T follicular helper cell (primary cell): Measurements from ENCODE around the gene UBXN4.
"Not testable (repeated sequence)": the region's sequence is repeated elsewhere in the genome, so short reads cannot be mapped to it uniquely, and the experiment has no call there.

ENCODE experiments used
- DNase-seq: peaks from one replicate; pipeline ENCODE4 v3.0.0-alpha.2; 2020; ENCODE audit warnings: low read depth

The UBXN4 gene

DNA sequence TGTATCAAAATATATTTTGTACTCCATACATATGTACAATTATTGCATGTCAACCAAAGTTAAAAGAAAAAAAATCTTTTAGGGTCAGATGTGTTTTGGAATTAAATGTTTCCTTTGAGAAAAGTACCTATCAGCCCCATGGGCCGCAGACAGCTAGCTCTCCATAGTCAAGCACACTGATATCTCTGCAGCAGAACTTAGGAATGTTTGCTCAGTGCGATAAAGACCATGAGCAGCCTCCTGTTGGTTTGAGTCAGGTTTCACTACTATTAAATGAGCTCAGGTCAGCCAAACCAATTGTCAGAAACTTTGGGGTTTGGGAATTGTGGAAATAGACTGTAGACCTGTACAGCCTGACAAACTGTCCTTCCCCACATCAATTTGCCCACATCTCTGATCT, 61.6 kb downstream of the UBXN4 start:
- DNase-seq, result no peak

DNA sequence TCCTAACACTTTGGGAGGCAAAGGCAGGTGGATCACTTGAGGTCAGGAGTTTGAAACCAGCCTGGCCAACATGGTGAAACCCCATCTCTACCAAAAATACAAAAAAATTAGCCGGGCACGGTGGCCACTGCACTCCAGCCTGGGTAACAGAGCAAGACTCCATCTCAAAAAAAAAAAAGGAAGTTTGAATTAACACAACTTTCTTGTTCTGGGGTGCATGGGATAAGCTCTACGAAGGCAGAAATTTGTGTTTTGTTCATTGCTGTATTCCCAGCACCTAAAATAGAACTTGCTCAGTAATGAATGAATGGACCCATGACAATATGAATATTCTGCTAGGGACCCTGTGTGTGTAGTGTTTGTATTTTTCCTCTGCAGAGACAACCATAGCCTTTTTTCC, 66.2 kb downstream of the UBXN4 start:
- DNase-seq, result not testable (repeated sequence)

DNA sequence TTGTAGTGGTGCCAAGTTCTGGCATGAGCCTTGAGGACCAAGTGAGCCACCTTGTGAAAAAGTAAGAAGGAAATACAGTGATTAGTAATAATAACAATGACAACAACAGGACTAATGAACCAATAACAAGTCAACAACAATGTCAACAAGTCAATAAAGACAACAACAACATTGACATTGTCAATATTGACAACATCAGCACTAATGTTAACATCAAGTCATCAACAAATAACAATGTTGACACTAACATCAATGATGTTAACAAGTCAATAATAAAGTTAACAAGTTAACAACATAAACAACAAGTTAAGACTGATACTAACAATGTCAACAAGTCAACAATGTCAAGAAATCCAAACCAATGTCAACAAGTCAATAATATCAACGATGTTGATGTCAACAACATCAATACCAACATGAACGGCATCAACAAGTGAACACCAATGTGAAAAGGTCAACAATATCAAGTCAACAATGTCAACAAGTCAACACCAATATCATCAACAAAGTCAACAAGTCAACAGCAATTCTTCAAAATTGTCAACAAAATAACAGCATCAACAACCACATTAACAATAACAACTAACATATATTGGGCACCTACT, 71.4 kb downstream of the UBXN4 start:
- DNase-seq, result no peak

DNA sequence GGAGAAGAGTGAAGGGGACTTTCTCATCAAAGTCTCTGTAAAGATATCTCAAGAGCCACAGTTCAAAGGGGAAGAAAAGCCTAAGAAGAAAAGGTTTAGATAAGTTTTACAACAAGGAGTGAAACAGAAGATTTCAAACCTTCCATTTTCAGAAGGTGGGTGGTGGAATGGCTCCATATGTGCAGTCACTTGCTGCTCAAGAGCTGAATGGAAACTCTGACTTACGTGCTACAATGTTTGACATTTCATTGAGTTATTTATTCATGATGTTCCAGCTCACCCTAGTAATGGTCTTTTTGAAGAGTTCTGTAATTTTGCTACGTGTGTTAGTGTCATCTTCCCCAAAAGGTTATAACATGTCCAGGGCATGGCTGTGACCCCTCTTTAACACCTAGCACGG, 73.6 kb downstream of the UBXN4 start:
- DNase-seq, result no peak

DNA sequence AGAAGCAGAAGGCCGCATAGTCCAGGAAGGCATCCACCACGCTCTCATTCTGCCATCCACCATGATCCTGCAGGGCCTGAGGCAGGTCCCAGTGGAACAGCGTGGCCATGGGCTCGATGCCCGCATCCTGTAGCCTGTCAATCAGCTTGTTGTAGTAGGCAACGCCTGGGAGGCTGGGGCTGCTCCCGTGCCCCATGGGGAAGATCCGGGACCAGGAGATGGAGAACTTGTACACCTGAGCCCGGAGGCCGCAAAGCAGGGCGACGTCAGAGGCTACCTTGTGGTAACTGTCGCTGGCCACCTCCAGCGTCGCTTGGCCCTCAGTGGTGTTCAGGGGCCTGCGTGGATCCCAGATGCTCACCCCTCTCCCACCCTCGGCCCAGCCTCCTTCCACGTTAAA, 75.8 kb downstream of the UBXN4 start:
- DNase-seq, result no peak

DNA sequence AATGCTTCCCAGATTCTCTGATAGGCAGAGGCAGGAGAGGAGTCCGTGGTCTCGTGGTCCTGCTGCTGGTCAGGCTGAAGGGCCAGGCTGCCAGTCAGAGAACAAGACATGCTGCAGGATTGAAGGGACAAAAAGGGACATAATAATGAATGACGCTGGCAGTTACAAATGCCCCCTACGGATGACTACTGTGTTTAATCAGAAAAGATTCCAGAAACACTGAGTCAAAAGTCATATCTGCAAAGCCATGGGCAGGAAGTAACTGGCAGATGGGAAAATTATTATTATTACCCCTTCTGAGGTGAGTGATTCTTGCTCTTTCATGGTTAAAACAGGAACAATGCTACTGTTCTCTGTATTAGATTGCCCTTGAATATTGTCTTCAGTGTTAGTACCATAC, 76.3 kb downstream of the UBXN4 start:
- DNase-seq, result no peak

DNA sequence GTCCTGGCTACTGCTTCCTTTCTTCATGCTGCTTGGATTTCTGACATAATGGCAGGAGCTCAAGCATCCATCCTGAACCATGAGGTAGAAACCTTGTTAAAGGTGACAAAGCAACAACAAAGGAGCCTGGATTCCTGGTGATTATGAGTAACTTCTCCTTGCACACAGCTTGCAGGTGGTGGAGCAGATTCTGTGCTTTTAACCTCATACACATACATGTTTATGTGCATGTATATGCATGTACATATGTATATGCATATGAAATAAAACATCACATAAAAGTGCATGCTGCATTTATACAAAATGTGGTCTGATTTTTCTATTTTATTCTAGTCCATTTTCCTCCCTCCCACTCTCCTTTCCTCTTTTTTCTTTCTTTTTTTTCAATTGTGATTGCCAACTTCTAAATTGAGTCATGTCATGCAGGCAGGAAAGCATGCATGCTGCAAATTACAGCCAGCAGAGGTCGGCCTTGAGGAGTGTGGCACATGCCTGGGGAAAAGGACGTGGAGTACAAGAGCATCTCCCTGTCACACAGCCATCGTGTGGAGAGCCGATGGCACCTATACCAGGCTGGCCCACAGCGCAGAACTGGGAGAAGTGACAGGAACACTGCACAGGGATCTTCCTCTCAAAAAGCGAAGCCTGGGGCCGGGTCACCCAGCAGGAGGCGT, 77.4 kb downstream of the UBXN4 start:
- DNase-seq, result no peak

DNA sequence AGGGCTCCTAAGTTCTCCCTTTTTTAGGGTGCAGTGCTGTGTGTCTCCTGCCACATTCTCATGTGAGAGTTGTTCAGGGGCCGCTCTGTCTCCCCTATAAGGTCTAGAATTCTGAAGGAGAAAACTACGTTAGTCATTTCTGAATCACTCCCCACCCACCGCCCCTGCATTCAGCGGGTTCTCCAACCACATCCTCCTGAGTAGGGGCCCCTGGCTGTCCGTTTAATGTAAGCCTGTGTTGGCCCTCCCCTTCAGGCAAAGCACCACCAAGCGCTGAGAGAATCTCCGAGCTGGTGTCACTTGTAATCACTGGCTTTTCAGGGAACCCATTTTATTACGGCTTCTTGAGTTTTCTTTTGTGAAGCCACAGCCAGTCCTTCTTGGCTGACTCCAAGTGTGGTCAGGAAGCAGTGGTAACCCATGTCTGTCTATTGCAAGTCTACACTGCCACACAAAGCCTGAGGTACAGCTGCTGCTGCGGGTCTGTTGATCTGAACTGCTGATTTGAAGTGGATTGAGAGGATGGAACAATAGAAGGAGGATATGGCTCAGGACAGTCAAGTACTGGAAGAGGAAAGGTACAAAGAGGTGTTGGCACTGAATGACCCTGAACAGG, 78.5 kb downstream of the UBXN4 start:
- DNase-seq, result no peak

DNA sequence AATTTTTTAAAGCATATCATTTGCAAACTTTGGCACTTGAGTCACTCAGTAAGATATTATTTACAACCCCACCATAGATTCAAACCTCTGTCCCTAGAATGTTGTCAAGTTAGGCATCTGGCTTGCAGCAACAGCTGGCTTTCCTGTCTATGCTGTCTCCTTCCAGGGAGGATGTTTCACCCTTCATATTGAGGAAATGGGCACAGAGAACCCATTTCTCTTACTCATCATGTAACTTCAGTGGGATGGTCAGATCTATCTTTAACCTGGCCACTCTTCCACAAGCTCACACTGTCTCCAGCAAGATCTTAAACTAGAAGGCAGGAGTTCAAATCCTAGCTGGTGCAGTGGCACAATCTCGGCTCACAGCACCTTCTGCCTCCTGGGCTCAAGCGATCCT, 79.5 kb downstream of the UBXN4 start:
- DNase-seq, result no peak

DNA sequence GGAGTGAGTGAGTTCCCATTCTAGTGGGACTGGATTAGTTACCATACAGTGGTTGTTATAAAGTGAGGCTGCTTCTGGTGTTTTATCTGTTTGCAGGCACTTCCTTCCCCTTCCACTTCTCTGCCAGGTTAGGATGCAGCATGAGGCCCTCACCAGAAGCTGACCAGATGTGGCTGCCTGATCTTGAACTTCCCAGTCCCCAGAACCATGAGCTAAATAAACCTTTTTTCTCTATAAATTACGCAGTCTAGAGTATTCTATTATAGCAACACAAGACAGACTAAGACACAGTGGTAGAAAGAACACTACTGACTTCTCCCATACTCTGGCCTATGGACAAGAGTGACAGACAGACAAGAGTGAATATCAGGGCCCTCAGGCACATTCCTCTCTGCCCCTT, 81.2 kb downstream of the UBXN4 start:
- no peak for DNase-seq

DNA sequence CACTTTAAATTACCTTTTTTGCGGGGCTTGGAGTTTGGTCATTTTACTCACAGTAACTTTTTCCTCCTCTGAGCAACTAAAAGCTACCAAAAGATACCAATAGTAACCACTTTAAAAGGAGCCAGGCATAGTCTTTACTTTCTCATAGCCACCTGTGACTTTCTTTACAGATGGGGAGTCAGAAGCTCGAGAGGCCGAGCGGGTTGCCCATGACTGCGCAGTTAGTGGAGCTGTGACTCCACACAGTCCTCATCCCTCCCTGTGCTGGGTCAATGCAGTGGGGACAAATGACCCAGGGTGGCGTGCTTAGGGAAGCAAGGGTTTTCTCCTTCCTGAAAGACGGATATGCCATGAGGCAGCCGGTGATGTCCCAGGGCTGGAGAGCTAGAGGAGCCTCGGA, 83.5 kb downstream of the UBXN4 start:
- no peak for DNase-seq

DNA sequence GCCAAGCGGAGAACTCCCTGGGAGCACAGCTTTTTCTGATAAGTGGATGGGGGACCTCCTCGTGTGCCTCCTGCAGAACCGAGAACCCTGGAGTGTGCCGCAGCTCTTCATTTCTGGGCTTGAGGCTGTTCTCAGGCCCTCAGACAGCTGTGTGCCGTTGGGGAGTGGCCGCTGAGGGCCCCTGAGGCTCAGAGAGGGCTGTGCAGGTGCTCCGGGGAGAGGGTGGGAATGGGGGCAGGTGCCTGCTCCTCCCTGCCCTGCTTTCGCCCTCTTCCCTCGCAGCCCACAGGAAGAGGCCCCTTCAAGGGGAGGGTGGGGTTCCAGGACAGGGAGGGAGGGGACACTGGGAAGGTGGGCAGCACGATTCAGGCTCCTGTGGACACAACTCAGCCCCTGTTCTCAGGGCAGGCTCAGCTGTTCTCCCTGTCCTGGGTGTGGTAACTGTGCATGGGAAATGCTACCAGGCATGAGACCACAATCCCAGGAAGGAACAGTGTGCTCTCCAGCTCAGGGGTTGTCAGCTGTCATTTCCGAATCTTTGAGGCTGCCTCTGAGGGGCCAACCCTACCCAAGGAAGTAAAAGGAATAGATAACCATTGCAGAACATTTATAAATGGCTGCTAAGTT, 84.0 kb downstream of the UBXN4 start:
- DNase-seq, result no peak

DNA sequence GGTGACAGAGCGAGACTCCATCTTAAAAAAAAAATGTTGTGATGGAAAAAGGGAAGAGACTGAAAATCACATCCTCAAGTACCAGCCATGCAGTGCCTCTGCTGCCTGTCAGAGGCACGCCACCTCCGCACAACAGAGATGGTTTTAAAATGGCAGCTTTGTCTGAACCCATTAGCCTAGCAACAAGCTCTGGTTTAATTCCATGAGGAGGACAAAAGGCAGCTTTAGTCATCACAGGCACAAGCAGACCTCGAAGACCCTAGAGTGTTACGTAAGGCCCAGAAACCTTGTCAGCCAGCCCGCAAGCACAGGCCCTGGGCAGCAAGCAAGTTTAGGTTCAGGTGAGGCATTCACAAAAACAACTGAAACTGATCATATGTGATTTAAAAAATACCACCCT, 84.9 kb downstream of the UBXN4 start:
- no peak for DNase-seq

DNA sequence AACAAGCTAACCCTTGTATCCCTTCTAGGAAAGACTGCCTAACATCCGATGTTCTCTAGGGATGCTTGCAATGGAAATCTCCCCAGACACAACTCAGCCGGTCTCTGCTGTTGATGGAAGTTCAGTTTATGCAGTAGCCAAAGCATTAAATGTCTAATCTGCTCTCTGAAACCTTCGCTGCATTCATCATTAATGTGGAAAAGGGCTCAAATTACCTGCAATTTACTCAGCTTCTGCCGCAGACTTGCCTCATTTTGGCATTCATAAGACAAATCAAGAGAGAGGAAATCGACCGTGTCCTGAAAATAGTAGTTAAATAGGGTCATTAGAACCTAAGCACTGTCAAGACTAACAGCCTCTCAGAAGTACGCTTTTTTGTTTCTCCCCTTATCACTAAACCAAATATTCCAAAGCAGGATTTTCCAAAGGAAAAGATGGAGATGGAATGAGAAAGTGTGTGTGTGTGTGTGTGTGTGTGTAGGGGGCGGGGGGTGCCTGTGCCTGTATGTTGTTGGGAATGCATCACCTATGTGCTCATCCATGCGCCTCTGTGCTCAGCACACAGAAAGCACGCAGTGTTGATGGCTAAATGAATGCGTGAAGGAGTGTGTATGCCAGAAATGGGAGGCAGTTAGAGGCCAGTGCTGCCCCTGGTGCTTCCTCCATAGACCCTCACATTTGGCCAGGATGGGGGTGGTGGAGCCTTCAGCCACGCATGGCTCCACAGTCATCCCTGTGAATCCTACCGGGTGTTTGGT, 87.9 kb downstream of the UBXN4 start:
- no peak for DNase-seq

DNA sequence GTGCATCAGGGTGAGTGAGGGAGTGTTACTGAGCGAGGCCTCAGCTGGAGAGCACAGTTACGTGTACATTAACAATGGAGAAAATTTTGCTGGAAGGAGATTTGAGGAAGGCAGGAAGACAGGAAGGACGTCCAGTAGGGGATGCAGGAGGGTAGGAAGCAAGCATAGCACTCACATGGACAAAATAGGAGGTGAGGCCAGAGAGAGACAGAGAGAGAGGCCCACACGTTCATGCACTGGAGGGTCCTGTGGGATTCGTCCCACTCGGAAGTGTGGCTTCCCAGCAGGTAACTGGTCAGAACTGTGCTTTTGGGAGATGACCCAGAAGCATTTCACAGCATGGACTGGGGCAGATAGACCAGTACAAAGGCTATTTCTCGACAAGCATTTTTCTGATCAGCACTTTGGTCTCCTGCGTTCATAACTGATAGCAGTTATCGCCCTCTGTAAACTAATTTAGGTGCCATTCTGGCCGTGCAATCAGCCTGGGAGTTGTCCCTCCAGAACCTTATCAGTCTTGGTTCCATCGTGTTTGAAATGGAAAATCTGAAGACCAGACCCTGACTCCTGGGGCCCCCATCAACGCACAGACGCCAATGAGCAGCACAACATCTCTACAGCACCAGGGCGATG, 89.6 kb downstream of the UBXN4 start:
- no peak for DNase-seq

DNA sequence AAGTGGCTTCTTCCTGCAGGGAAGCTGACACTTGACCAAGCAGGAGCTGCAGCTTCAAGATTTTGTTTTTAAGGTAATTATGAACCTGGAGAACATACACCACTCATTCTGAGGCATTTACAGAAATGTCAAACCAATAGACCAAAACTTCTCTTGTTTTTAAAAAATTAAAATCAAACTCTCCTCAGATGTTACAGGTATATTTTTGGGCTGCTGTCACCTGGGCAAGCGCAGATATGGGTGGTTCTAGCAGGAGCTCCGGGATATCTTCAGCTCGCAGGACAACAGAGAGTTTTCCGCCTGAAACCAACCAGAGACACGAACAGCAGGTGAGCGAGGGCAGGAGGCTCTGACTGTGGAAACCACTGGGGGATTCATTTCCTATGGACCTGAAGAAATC, 91.2 kb downstream of the UBXN4 start:
- no peak for DNase-seq
